GM12878 (cell line): ENCODE measurements around the gene VSTM5. TPM values are rescaled to one million over a fixed set of nuclear protein-coding genes. Genes with fewer than 3 reads are reported as not detected.

ENCODE experiments used
- ATAC-seq: fragments of 200-7000 bp; cut with Tn5 transposase; 3 replicates; pipeline ENCODE4 v1.9.1; 2020; ENCODE audit warnings: mild to moderate bottlenecking, moderate library complexity
- BruUV-seq: library from RNA; stranded (reverse); fragments of 400-500 nt; replicated peaks from 2 replicates; lab custom pipeline; 2021; lab: Mats Ljungman, UMichigan
- CTCF ChIA-PET: fragments of 300-600 bp; sonication (Branson Sonifier 250); formaldehyde crosslinking; extraction: SDS; loops from one replicate; lab custom pipeline; 2021; ENCODE audit warnings: inconsistent platforms; lab: Yijun Ruan, JAX
- POLR2A ChIA-PET: fragments of 350-600 bp; formaldehyde crosslinking; extraction: SDS; loops from one replicate; lab custom pipeline; 2021; ENCODE audit warnings: inconsistent platforms; lab: Charles Lee
- RAD21 ChIA-PET: fragments of 300-600 bp; sonication (Branson Sonifier 250); formaldehyde crosslinking; loops from one replicate; lab custom pipeline; 2023; ENCODE audit warnings: antibody characterized with exemption; ENCODE audit not compliant: unreplicated experiment; lab: Charles Lee
- SMC1A ChIA-PET: fragments of 300-600 bp; sonication (Branson Sonifier 250); formaldehyde crosslinking; loops from one replicate; lab custom pipeline; 2023; ENCODE audit not compliant: unreplicated experiment, uncharacterized antibody; lab: Charles Lee
- DNase-seq: peaks from one replicate; pipeline ENCODE4 v3.0.0-alpha.2; 2011; ENCODE audit warnings: low read depth, low spot score
- FAIRE-seq: peaks from 3 replicates; lab custom pipeline; 2011; peaks lifted over from hg19 to GRCh38; lab: Jason Lieb, UNC
- H2AFZ ChIP-seq: 2 replicates; pipeline ENCODE4 v1.6.0; 2011; ENCODE audit warnings: low read depth, low read length, control low read depth; ENCODE audit not compliant: control insufficient read depth
- H3K27ac ChIP-seq: 2 replicates; pipeline ENCODE4 v1.5.1; 2011; ENCODE audit warnings: control low read depth; ENCODE audit not compliant: control insufficient read depth, insufficient read depth
- H3K27me3 ChIP-seq, 2 experiments: replicated peaks in 1 of 2; 2 replicates each; pipeline versions ENCODE4 v1.6.0 to v1.6.1; 2011; ENCODE audit warnings: low read length in 1 of 2; ENCODE audit not compliant: control insufficient read depth in 2 of 2, insufficient read depth in 2 of 2
- H3K36me3 ChIP-seq, 2 experiments: 2 replicates each; pipeline ENCODE4 v1.5.1; 2011; ENCODE audit warnings: low read length in 1 of 2; ENCODE audit not compliant: control insufficient read depth in 2 of 2, insufficient read depth in 2 of 2
- H3K4me1 ChIP-seq: 2 replicates; pipeline ENCODE4 v1.6.1; 2011; ENCODE audit warnings: mild to moderate bottlenecking, low read length, moderate library complexity, mixed read lengths; ENCODE audit not compliant: control insufficient read depth, insufficient read depth
- H3K4me2 ChIP-seq: 2 replicates; pipeline ENCODE4 v1.6.0; 2011; ENCODE audit warnings: control low read depth; ENCODE audit not compliant: control insufficient read depth, insufficient read depth
- H3K4me3 ChIP-seq: fragments of 200-600 bp; sonication (generic); 2 replicates; pipeline ENCODE4 v1.5.1; 2016
- H3K79me2 ChIP-seq: 2 replicates; pipeline ENCODE4 v1.6.0; 2011; ENCODE audit warnings: low read length; ENCODE audit not compliant: control insufficient read depth, insufficient read depth
- H3K9ac ChIP-seq: 2 replicates; pipeline ENCODE4 v1.8.0; 2011; ENCODE audit warnings: low read length, control low read depth, mixed read lengths; ENCODE audit not compliant: control insufficient read depth, insufficient read depth
- H3K9me3 ChIP-seq: replicated peaks from 3 replicates; pipeline ENCODE4 v1.5.1; 2011; ENCODE audit warnings: mild to moderate bottlenecking, low read length; ENCODE audit not compliant: control insufficient read depth, insufficient read depth
- H4K20me1 ChIP-seq: 2 replicates; pipeline ENCODE4 v1.6.0; 2011; ENCODE audit not compliant: control insufficient read depth, insufficient read depth
- DPF2 ChIP-seq: fragments of 450-650 bp; IDR thresholded peaks from 2 replicates; pipeline ENCODE4 v1.6.1; 2017; ENCODE audit warnings: mild to moderate bottlenecking
- EZH2 ChIP-seq: IDR thresholded peaks from 2 replicates; pipeline ENCODE4 v1.6.1; 2012; ENCODE audit warnings: low read depth, mild to moderate bottlenecking, control low read depth, inconsistent platforms, low read length, borderline replicate concordance; ENCODE audit not compliant: control insufficient read depth
- FOS ChIP-seq: IDR thresholded peaks from 3 replicates; pipeline ENCODE4 v1.6.1; 2011; ENCODE audit warnings: borderline replicate concordance; ENCODE audit not compliant: insufficient read length; ENCODE audit errors: extremely low read depth
- HCFC1 ChIP-seq: fragments of 150-350 bp; IDR thresholded peaks from 2 replicates; pipeline ENCODE4 v1.6.1; 2014; ENCODE audit warnings: low read length
- KDM1A ChIP-seq: fragments of 200-600 bp; sonication (generic); IDR thresholded peaks from 2 replicates; pipeline ENCODE4 v1.6.1; 2016; ENCODE audit warnings: borderline replicate concordance
- MTA2 ChIP-seq: fragments of 450-650 bp; IDR thresholded peaks from 2 replicates; pipeline ENCODE4 v1.6.1; 2016; ENCODE audit warnings: low read depth, mild to moderate bottlenecking, moderate library complexity
- NFXL1 ChIP-seq: fragments of 450-650 bp; IDR thresholded peaks from 2 replicates; pipeline ENCODE4 v1.6.1; 2017; ENCODE audit warnings: antibody characterized with exemption, mild to moderate bottlenecking, borderline replicate concordance
- NFYA ChIP-seq: IDR thresholded peaks from 2 replicates; pipeline ENCODE4 v1.6.1; 2011; ENCODE audit warnings: low read depth, mild to moderate bottlenecking, low read length, improper control_type of control experiment, borderline replicate concordance
- NFYB ChIP-seq: IDR thresholded peaks from 2 replicates; pipeline ENCODE4 v1.6.1; 2011; ENCODE audit warnings: low read depth, mild to moderate bottlenecking, low read length, improper control_type of control experiment, moderate library complexity; ENCODE audit not compliant: insufficient read depth
- NR2C2 ChIP-seq: IDR thresholded peaks from 2 replicates; pipeline ENCODE4 v1.6.1; 2011; ENCODE audit warnings: borderline replicate concordance, low read depth; ENCODE audit not compliant: control insufficient read depth, insufficient read length
- TAF1 ChIP-seq: IDR thresholded peaks from 2 replicates; pipeline ENCODE4 v1.6.1; 2011; ENCODE audit warnings: mild to moderate bottlenecking, low read depth, low read length, borderline replicate concordance
- ZNF622 ChIP-seq: fragments of 450-650 bp; IDR thresholded peaks from 2 replicates; pipeline ENCODE4 v1.6.1; 2017; ENCODE audit warnings: mild to moderate bottlenecking, inconsistent platforms
- WGBS: methylation state at CpG from one replicate; pipeline ENCODE4 v1.1.6; 2016; ENCODE audit warnings: low lambda C conversion rate; ENCODE audit not compliant: insufficient replicate concordance, insufficient coverage; ENCODE audit errors: missing lambda C conversion rate; 5-methylcytosine and 5-hydroxymethylcytosine counted together
- in situ Hi-C: fragments of 300-500 bp; cut with MboI; formaldehyde crosslinking; loops from 9 replicates; pipeline ENCODE4 v1.14.3; 2018; ENCODE audit warnings: mixed read lengths
- intact Hi-C: fragments of 100-400 bp; cut with micrococcal nuclease; formaldehyde crosslinking; loops from one replicate; pipeline ENCODE4 v1.14.2; 2022; ENCODE audit not compliant: unreplicated experiment
- polyA plus RNA-seq, 11 experiments: library from polyadenylated mRNA; depleted of rRNA in 4 of 11; unstranded in 6 of 11; stranded (reverse) in 5 of 11; fragments of >200 nt; fragmentation: Nextera tagmentation in 4 of 11; fragmentation: Illumina TruSeq in 1 of 11; extraction: Ambion mirVana in 4 of 11; extraction: Trizol in 1 of 11; gene quantifications; 1 replicate in 1 of 11; 2 replicates in 10 of 11; pipeline versions ENCODE4 v1.2.1 to v1.2.3, GENCODE V29; 2011 to 2016; ENCODE audit warnings: inconsistent platforms in 2 of 11, missing spikeins in 2 of 11, low read depth in 1 of 11
- total RNA-seq, 4 experiments: library from RNA; depleted of rRNA in 3 of 4; stranded (reverse); fragments of >200 nt in 3 of 4; fragmentation: Illumina TruSeq in 1 of 4; extraction: Trizol in 1 of 4; gene quantifications; 2 replicates each; pipeline versions ENCODE4 v1.2.1 to v1.2.3, GENCODE V29; 2013 to 2021
- TF ChIP-seq, protein P1 (sequence below): IDR thresholded peaks from 2 replicates; pipeline ENCODE4 v1.6.1; 2011; ENCODE audit warnings: borderline replicate concordance, low read depth, mild to moderate bottlenecking, moderate library complexity, mixed read lengths, low read length; ENCODE audit not compliant: insufficient read depth; ENCODE audit errors: extremely low read length
- TF ChIP-seq, protein P2 (sequence below): IDR thresholded peaks from 2 replicates; pipeline ENCODE4 v1.6.1; 2012; ENCODE audit warnings: low read length, inconsistent platforms

The VSTM5 gene
- total and polyA plus RNA-seq, 10 of the 15 experiments (the other 5 are each of a cell fraction or from before 2014, with no cell fraction given), result not detected

DNA sequence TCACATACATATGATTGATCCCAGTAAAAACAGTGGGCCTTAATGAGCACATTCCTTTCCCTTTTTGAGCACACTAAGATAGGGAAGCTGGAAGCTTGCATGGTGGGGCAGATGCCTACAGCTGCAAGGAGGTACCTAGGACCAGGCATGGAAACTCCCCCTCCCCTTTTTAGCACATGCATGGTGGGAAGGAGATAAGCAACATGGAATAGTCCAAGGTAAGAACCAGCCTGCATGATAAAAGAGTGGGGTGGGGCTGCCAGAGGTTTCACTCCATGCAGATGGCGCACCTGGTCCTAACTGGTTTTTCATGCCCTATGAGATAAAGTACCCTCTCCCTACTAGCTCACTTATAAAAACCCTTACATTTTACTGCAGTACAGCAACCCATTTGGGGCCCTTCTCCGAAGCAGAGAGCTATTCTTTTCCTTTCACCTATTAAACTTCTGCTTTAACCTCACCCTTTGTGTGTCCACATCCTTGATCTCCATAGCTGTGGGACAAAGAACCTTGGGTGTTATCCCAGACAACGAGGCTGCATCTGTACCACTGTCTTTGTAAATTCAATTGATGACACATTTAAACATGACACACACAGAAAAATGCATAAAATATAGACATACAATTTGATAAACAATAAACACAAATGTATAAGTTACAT lies 40.1 kb upstream of the VSTM5 start:
- no peaks in the 10 kb centered on the region for H4K20me1 ChIP-seq
- H3K9me3 ChIP-seq, result no peaks in the 10 kb centered on the region
- no TSS peak for BruUV-seq
- ATAC-seq (no peak), FAIRE-seq (no peak), DNase-seq (no peak)
- no peak overlapping the region for H3K27ac ChIP-seq
- RAD21 ChIA-PET, result no interaction called here
- no peaks in the 10 kb centered on the region for H3K79me2 ChIP-seq
- no peaks in the 10 kb centered on the region for H3K27me3 ChIP-seq
- CTCF ChIA-PET, result interaction anchor here (0.8 kb wide), 1 partner anchor 18 kb away, joined by 3 read pairs; no protein-coding TSS in a partner anchor
- TF ChIP-seq DPF2, result no peak
- TF ChIP-seq EZH2, result no peak
- no peak for TF ChIP-seq TAF1
- no peak for TF ChIP-seq NFXL1
- no peak for TF ChIP-seq NR2C2
- no peak for TF ChIP-seq FOS
- no peak overlapping the region for H2AFZ ChIP-seq
- intact Hi-C loops (loop anchor here (10.0 kb wide), 1 partner anchor 524 kb away; no protein-coding TSS in a partner anchor), in situ Hi-C loops (loop anchor here (10.0 kb wide), 1 partner anchor 614 kb away; no protein-coding TSS in a partner anchor)
- POLR2A ChIA-PET, result no interaction called here
- WGBS, result 27% methylated on average over 3 of the region's 3 CpGs
- no peak overlapping the region for H3K4me3 ChIP-seq
- no peaks in the 10 kb centered on the region for H3K36me3 ChIP-seq
- SMC1A ChIA-PET, result interaction anchor here (1.1 kb wide), 1 partner anchor 40 kb away, joined by 3 read pairs; no protein-coding TSS in a partner anchor
- no peaks in the 10 kb centered on the region for H3K4me1 ChIP-seq
- H3K4me2 ChIP-seq, result no peak overlapping the region
- H3K9ac ChIP-seq, result no peak overlapping the region

DNA sequence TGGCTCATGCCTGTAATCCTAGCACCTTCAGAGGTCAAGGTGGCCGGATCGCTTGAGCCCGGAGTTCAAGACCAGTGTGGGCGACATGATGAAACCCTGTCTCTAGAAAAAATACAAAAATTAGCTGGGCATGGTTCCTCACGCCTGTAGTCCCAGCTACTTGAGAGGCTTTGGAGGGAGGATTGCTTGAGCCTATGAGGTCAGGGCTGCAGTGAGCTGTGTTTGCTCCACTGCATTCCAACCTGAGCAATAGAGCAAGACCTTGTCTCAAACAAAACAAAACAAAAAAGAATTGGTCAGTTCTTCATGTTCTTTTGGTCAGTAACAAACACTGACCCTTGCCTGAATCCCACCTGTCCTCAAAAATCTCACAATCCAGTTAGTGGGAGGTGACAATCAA lies 36.7 kb upstream of the VSTM5 start:
- in situ Hi-C loops, result no loop called here
- DNase-seq (no peak), FAIRE-seq (no peak), ATAC-seq (no peak)
- peaks cover 4% of the 10 kb centered on the region; the same call in 1 of the 3 replicates for H3K9me3 ChIP-seq
- ChIA-PET RAD21 (no interaction called here), SMC1A (no interaction called here), CTCF (no interaction called here), POLR2A (no interaction called here)
- H3K27ac ChIP-seq, result no peak overlapping the region
- 20% methylated on average over 5 of the region's 5 CpGs for WGBS
- no peaks in the 10 kb centered on the region for H3K27me3 ChIP-seq
- H2AFZ ChIP-seq, result no peak overlapping the region
- intact Hi-C loops, result no loop called here
- no peaks in the 10 kb centered on the region for H3K79me2 ChIP-seq
- no TSS peak for BruUV-seq
- H3K36me3 ChIP-seq, result no peaks in the 10 kb centered on the region
- no peak overlapping the region for H3K4me2 ChIP-seq
- H3K9ac ChIP-seq, result no peak overlapping the region
- H3K4me1 ChIP-seq, result no peaks in the 10 kb centered on the region
- no peaks in the 10 kb centered on the region for H4K20me1 ChIP-seq
- no peak overlapping the region for H3K4me3 ChIP-seq
- TF ChIP-seq, protein P1, sequence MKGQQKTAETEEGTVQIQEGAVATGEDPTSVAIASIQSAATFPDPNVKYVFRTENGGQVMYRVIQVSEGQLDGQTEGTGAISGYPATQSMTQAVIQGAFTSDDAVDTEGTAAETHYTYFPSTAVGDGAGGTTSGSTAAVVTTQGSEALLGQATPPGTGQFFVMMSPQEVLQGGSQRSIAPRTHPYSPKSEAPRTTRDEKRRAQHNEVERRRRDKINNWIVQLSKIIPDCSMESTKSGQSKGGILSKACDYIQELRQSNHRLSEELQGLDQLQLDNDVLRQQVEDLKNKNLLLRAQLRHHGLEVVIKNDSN, result no peak
- TF ChIP-seq MTA2, result no peak
- TF ChIP-seq KDM1A, result no peak
- TF ChIP-seq NFYA, result no peak
- TF ChIP-seq NFYB, result no peak
- TF ChIP-seq HCFC1, result no peak
- TF ChIP-seq, protein P2, sequence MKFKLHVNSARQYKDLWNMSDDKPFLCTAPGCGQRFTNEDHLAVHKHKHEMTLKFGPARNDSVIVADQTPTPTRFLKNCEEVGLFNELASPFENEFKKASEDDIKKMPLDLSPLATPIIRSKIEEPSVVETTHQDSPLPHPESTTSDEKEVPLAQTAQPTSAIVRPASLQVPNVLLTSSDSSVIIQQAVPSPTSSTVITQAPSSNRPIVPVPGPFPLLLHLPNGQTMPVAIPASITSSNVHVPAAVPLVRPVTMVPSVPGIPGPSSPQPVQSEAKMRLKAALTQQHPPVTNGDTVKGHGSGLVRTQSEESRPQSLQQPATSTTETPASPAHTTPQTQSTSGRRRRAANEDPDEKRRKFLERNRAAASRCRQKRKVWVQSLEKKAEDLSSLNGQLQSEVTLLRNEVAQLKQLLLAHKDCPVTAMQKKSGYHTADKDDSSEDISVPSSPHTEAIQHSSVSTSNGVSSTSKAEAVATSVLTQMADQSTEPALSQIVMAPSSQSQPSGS, result no peak
- TF ChIP-seq ZNF622, result no peak
